Activated CD4-positive, alpha-beta T cell treated with anti-CD3 and anti-CD28 coated beads, Interleukin-2, amount 50 U/mL, for 24 hours (primary cell): ENCODE data around the gene STOM.

Experiments used
- DNase-seq, 2 donors: peaks; one replicate each; pipeline ENCODE4 v3.0.0-alpha.2; 2020; ENCODE audit warnings: low read depth in 1 of 2, low spot score in 1 of 2

STOM gene

GRCh38 chr9:121350993-121351561, 19.0 kb downstream of the STOM start:
- no peak for DNase-seq

GRCh38 chr9:121350036-121350435, 20.0 kb downstream of the STOM start:
- DNase-seq: no peak

DNA sequence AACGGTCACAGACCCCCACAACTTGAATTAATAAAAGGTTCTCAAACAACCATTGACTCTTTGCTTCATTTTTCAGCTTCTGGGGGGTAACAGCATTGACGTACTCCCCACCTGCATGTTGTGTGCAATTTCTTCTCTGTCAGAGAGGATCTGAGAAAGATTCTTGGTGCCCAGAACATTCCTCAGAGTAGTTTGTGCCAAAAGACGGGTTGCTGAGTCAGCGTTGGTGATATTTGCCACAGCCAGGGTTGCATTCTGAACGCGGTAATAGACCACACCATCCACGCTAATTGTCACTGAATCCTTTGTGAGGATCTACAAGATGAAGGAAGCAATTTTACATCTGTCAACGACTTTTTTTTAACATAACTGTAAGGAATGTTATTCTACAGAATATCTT, 21.0 kb downstream of the STOM start:
- DNase-seq: no peak

DNA sequence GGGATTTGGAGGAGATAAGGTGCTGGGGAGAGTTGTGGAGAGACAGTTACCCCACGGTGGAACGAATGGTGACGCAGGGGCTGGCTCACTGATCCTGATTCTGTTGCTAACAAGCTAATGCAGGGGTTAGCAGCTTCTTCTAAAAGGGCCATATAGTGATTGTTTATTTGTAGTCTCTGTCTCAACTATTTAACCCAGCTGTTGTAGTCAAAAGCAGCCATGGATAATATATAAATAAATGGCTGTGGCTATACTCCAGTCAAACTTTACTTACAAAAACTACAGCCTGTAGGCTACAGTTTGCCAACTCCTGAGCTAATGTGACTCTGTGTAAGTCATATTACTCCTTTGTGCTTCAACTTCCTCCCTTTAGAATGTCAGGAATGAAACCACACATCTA, 21.8 kb downstream of the STOM start:
- no peak for DNase-seq

DNA sequence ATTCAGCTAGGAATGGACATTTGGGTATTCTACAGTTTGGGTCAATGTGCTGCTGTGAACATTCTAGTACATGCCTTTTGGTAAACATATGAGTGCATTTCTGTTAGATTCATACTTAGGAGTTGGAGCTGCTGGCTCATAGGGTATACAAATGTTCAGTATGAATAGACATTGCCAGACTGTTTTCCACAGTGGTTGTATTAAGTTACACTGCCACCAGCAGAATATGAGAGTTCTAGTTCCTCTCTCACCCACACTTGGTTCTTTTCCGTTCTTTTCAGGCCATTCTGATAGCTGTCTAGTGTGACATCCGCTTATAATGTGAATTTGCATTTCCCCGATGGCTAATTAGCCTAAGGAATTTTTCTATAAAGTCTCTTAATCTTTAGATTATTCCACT, 25.0 kb downstream of the STOM start:
- no peak for DNase-seq

- no peak for DNase-seq
Measured at GRCh38 chr9:121344184-121344583, 25.9 kb downstream of the STOM start.

GRCh38 chr9:121340676-121341392, 29.2 kb downstream of the STOM start:
- DNase-seq: no peak

- no peak for DNase-seq
Measured at GRCh38 chr9:121339437-121339836, 30.6 kb downstream of the STOM start.

DNA sequence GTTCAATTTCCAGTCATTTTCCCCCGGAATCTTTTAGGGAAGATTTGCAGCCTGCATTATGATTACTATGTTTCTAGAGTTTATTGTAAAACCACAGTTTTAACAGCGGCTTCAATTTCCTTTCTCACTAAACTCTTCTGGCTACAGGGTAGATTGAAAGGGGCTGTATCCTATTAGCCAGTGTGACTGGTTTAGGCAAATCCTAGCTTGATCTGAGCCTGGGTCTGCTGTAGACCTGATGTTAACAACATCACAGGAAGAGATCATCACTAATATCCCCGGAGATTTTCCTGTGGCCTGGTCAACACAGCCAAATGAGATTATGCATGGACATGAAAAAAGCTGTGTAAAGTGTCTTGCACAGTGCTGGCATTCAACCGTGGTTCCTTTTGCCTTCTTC, 33.4 kb downstream of the STOM start:
- DNase-seq: no peak

DNA sequence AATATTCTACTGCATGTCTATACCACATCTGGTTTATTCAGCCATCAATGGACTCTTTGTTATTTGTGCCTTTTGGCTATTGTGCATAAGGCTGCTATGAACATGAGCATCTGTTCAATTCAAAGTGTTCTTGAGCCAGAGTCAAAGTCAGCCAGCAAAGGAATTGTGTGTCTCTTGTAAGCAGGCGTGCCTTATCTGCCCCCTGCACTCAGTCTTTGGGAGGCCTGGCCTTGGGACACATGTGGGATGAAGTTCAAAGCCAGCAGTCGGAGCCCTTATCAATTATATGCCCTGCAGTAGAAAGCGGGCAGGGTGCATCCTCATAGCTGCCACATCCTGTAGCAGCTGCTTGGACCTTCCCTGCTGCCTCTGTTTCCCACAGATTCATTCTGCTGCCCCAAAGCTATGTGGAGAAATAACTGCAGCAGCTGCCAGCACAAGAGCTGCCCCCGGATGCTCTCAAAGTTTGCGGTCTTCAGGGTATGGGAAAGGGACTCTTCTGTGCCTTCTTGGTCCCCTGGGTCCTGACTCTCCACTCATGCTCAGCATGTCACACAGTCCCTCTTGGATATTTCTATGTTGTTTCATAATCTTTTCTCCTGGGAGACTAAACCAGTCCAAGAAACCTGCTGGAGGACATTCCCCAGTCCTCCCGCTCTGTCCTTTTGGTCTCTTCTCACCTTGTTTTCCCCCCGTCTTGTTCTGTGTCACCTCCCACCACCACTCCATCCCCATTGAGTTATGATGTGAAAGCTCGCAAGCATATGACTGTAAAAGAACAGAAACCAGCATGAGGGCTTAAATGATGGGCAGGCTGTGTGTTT, 35.9 kb downstream of the STOM start:
- DNase-seq: no peak

GRCh38 chr9:121331992-121332685, 37.9 kb downstream of the STOM start:
- no peak for DNase-seq

DNA sequence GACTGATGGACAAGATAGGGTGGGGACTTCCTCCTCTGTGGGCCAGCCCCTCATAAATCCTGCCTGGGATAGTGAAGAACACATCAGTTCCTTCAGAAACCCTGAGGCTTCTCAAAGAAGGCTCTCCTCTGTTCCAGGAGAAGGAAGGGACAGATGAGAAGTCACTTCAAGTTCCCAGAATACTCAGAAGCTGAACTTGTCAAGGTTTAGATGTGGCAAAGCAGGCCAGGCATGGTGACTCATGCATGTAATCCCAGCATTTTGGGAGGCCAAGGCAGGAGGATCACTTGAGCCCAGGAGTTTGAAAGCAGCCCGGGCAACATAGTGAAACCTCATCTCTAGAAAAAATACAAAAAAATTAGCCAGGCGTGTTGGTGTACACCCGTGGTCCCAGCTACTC, 38.5 kb downstream of the STOM start:
- no peak for DNase-seq

DNA sequence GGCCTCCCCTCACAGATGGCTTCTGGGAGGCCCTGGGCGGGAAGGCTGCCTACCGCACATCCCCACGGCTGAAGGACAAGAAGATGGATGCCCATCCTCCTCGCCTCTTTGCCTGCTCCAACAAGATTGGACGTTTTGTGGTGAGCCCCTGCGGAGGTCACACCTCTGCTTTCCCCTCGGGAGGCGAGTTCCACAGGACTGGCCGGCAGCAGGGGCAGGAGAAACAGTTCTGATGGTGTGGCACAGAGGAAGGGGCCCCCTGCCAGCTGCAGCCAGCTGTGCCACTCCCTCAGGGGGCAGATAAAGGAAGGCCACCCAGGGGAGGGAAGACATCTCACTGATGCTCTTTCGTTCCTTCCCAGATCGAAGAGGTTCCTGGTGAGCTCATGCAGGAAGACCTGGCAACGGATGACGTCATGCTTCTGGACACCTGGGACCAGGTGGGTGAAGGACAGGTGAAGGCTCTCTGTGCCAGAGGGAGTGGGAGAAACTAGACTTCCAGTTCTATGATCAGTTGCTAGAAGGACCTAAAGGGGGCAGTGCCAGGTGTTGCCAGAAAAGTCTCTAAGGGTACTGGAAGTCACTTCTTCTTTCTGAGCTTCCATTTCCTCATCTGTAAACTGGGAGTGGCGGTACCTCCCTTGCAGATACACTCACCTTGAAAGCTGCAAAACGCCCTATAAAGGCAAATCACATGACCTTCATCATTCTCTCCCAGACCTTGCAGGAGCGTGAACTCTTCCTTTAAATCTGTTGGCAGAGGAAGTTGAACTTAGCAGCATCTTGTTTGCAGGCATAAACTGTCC, 41.0 kb downstream of the STOM start:
- DNase-seq: no peak

GRCh38 chr9:121328476-121328875, 41.6 kb downstream of the STOM start:
- no peak for DNase-seq

DNA sequence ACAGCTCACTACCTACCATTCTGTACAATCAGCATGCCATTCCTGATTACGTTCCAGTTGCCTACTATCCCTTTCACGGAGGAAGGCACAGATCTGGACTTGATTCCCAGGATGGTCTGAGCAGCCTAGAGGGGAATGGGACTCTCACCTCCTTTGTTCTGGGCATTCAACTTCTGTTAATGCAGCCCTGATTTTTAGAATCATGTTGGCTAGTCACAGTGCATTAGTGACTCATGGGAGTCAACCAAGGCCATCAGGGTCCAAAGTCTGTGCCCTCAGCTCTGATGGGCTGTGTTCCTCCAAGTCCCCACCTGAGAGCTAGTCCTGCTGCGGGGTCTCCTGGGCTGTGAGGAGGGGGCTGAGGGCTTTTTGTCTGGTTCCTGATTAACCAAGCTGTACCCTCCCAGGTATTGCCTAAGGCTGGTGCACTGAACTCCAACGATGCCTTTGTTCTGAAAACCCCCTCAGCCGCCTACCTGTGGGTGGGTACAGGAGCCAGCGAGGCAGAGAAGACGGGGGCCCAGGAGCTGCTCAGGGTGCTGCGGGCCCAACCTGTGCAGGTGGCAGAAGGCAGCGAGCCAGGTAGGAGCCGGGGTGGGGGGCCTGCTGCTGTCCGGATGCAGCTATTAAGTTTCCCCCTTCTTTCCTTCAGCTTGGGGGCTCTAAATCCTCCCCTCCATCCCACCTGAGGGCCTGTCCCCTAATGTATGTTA, 43.0 kb downstream of the STOM start:
- no peak for DNase-seq

GRCh38 chr9:121326130-121326838, 43.8 kb downstream of the STOM start:
- DNase-seq: no peak

DNA sequence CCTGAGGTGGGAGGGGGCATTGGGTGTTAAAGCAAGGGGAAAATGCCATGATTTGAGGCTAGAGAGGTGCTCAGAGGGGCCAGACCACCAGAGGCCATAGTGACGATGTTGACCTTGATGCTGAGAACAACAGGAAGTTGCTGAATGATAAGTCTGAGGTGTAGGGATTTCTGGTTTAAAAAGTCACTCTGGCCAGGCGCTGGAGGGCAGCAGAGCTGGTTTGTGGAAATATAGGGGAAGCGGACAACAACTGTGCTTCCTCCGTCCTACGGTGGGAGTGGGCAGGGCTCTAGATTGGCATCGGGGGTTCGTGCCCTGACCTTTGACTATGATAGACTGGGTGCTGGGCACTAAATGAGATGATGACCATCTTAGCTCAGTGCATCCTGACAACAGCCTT, 44.7 kb downstream of the STOM start:
- DNase-seq: no peak

DNA sequence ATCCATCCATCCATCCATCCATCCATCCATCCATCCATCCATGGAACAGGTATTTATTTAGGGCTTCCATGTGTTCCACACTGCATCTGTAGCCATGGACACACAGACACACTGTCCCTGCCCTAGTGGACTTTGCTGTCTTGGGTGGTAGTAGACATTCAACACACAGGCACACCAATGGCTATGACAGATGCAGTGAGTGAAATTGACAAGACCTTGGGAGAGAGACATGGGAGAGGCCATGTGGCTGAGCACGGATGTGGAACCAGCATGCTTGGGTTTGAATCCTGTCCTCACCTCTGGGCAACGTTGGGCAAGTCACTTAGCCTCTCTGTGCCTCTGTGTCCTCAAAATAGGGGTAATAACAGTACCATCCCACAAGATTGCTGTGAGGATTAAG, 45.3 kb downstream of the STOM start:
- DNase-seq: no peak

- DNase-seq: no peak
Measured at GRCh38 chr9:121324316-121324715, 45.7 kb downstream of the STOM start.
